NCI-H524 (cell line): Measurements from ENCODE around the gene BCAS3.
A peak's percentile ranks its signal among the peaks of the same experiment; 100 is the strongest.

ENCODE experiments used
- DNase-seq, 2 experiments: peaks; one replicate each; lab custom pipeline; 2025; lab: John Stamatoyannopoulos, UW

The BCAS3 gene

DNA sequence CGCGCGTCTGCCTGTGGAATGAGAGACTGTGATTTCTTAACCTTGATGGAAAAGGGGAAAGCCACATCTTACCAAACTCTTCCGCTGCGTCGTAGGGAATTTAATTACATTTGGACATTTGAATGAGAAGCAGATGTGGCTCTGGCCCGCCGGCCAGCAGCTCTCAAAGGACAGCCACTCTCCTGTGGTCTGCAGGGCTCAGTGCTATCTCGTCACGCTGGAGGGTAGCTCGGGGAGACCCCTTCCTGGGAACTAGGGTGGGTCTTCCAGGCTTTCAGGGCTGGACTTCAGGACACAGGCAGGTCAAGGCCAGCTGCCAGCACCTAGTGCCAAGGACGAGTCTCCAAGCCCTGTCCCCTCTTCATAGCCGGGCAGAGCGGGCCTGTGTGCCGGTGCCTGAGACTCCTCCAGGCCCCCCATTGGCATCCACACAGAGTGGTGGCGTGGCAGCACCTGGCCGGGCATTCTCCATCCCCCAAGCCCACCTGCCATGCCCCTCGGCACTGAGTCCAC, 706.1 kb downstream of the BCAS3 start:
- no peak for DNase-seq

DNA sequence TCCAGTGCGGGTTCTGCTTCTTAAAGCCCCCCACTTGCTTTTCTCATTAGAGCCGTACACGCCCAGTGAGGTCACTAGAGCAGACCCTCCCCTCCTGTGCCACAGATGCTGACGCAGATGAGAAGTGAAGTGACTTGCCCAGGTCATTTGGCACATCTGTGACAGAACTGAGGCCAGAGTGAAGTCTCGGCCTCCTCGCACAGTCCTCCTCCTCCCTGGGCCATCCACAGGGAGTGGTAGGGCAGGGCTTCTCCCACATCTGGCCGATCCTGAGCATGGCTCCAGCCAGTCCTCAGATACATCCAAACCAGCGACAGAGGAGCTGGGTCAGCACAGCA, 706.7 kb downstream of the BCAS3 start:
- DNase-seq, result no peak

DNA sequence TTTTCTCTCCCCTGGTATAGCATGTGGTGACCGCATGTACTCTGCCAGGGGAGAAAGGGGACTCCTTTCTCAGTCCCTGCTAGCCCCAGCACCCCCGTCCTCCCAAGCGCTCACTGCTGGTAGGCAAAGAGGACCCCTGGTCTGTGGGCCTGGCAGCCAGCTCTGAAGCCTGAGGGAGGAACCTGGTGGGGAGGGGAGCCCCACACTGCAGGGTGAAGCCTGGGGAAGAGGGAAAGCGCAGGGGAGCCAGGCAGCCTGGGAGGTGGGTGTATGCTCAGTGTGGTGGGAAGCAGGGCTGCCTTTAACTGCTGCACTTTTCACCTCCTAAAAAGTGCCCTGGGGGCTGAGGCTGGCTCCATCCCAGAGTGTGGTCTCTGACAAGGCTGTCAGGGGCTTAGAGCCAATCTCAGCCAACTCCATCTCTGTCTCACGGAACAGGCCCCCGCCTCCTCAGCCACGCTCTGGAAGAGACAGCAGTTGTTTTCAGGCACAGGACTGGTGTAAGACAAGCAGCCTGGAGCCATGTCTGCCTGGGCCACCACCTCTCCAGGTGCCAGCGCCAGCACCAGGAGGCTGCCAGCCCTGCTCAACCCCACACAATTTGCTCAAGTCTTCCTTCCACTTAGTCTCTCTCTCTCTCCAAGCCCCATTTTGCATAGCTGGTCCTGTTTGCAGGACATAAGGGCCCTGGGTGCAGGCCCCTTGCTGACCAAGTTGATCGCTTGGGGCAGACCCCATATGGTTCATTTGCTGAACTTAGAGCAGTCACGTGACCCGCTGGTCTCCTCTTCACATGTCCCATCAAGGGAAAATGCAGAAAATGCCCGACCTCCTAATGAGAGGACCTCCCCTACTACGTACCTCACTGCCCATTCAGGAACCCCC, 707.3 kb downstream of the BCAS3 start:
- DNase-seq, result no peak

DNA sequence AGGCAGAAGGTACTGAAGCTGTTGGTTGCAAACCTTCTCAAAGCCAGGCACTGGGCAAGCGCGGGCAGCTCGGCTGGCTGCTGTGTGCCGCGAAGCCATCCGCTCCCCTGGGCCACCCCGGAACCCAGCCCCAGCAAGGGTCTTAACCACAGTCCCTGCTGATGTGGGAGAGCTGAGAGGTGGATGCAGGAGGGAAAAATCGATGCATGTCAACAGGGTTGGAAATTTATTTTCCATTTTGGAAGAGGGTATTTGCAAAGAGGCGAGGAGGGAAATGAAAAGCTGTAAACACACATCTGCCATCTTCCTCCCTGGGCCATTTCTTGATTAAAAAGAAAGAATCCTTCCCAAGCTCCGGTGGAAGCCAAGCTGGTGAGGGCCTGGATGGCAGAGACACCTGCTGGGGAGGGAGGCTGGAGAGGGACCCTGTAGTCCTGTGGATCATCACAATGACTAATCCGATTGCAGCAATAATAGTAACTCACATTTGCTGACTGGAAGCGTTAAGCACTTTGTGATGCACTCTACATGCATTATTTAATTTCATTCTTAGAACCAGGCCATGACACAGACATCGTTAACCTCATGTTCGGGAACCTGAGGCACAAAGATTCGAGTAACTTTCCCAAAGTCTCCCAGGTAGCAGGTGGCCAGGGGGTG, 708.1 kb downstream of the BCAS3 start:
- DNase-seq, result no peak

DNA sequence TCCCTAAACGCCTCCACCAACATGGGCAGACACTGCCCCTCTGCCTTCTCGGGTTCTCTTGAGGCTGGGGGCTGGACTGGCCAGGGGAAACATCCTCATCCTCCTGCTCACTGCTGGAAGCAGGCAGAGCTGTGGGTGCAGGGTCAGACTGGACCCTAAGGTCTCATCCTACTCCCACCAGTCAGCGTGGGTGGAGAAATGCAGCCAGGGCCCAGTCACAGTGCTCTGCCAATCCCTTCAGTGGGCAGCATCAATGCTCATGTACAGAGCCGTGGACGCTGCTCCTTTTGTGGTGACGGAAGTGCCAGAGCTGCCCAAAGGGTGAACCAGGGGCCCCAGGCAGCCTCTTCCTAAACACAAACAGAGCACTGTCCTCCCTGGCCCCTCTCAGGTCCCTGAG, 708.6 kb downstream of the BCAS3 start:
- no peak for DNase-seq

DNA sequence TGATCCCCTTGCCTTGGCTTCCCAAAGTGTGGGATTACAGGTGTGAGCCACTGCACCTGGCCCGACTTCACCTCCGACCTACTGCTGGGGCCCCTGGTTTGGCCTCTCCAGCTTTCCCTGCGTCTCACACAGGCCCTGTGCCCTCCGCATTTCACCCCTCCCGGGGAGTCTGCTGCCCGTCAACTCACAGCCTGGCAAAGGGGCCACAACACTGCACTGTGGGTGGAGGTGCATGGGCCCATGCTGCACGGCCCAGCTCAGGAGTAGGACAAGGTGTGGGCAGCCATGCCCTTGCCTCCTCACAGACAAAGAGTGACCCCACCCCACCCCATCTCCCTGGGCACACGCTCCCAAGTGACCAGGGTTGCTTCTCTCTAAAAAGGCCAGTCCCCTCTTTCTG, 709.4 kb downstream of the BCAS3 start:
- DNase-seq, result no peak

DNA sequence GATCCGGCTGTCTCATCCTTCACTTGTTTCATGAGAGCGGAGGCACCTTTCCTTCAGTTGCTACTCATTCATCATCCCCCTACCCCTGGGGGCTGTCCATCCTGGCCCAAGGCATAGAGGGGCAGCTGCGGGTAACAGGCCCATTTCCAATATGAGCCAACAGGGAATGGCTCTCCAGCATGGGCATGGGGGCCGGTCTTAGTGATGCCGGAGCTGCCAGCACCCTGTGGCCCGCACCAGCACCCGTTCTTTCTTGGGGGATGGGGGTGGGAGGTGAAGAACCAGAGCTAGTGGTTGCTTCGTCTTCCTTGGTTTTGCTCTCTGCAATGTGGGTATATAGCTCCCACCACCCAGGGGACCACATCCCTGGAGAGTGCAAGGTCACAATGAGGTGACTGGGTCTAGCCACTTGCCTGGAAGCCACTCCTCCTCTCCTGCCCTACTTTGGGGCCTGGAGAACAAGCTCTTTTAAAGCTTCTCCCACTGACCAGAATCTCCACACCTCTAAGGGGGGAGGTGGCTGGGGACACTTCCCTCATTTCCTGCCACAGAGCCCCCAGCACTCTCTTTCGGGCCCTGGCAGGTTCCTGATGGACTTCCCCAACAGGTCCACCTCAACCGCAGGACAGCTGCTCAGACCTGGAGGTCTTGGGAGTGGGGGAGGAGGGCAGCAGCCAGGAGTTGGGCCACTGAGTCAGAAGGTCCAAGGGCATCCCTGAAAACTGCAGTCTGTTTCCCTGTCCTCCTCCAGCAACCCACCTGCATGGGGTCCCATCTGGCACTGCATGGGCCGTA, 710.1 kb downstream of the BCAS3 start:
- DNase-seq, result no peak

DNA sequence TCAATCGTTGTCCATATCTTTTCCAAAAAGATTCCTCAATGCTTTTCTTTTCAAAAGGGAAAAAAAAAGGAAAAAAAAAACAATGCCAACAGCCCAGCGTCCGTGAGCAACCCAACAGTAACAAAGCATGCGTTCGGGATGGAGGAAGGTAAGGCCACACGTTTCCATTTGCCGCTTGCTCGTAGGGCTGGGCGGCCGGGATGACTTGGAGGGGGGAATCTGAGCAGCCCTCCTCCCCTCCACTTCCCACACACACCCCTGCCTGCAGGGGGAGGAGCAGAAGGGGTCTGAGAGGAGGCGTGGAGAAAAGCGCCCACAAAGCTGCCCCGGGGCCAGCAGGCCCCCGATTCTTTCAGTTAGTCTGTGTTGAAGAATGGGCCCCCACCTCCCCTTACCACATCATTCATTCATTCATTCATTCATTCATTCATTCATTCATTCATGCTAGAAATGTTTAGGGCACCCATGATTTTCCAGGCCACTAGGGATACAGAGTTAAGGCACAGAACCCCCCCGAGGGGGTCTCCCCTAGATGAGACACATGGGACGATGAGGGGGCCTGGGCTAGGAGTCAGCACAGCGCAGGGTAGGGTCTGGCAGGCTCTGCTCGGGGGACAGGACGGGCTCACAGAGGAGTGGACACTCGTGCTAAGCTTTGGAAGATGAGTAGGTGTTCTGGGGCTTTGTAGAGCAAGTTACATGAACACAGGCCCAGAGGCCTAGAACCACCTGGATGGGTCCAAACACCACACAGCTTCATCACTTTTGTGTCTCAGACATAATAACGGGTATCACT, 711.1 kb downstream of the BCAS3 start:
- DNase-seq, result no peak

DNA sequence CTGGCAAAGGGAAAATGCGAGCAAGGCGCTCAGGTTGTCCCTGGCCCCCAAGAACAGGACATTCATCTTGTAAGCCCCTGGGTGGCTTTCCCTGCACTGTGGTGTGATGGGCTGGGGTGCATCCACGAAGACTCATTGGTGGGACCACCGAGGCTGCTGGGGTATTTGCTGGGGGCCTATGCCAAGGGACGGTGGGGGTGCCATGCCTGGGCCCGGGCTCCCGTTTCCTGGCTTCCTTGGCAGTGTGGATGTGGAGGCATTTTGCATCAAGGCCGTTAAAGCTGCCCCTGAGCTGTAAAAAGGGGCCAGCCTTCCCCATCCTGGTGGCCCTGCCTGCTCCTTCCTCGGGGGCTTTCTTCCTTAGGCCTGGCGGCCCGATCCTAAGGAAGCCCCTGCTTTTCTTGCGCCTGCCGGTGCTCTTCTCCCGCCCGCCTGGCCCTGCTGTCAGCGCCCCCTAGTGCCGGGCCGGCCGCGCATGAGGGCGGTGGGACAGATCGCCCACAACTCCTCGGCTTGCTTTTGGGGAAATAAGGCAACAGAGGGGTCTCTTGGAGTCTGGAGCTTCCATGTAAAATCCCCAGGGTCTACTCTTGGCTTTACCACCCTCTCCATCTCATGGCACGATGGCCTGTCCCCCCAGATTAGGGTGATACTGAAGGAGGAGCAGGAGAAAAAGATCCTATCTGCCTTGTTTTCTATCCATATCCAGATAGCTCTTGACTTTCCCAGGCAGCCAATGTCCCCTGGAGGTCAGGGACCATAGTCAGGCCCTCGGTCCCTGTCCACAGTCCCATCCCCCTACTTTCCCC, 712.2 kb downstream of the BCAS3 start:
- peak in 1 of 2 experiments; percentile 56 for DNase-seq

DNA sequence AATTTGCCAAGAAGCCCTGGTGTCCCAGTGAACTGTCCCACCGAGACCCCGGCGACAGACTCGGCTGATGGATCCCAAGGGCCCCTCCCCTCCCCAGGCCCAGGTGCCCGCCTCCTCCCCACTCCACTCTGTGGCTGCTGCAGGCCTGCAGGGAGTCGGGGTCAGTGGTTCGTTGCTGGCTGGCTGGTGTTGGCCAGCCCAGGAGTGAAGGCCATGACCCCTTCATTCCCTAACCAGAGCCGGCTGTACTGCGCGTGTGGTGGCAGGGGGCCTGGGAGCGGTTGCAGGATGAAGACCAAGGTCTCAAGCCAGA, 712.8 kb downstream of the BCAS3 start:
- no peak for DNase-seq

DNA sequence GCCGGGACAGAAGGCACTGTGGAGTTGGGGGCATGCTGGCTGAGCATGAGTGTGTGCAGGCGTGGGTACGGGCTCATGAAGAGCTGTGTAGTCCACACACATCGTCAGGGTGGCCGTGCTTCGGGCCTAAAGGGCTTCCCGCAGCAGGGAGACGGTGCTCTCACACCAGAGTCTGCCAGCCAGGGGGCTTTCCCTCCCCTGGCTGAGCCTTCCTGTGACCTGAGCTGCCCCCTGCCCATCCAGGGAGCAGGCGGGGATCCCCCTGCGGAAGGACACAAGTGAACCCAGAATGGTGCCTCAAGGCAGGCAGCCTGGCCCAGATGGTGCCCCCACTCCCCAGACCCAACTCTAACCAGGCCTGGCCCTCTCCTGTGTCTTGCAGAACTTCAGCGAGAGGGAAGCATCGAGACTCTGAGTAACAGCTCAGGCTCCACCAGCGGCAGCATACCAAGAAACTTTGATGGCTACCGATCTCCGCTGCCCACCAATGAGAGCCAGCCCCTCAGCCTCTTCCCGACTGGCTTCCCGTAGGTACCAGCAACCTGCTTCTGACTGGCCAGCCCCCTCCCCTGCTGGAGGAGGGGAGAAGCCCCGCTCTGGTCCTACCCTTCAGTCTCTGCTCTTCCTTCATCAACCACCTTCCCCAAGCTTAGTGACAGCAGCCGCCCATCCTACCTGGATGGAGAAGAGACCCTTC, 714.1 kb downstream of the BCAS3 start:
- DNase-seq, result no peak

DNA sequence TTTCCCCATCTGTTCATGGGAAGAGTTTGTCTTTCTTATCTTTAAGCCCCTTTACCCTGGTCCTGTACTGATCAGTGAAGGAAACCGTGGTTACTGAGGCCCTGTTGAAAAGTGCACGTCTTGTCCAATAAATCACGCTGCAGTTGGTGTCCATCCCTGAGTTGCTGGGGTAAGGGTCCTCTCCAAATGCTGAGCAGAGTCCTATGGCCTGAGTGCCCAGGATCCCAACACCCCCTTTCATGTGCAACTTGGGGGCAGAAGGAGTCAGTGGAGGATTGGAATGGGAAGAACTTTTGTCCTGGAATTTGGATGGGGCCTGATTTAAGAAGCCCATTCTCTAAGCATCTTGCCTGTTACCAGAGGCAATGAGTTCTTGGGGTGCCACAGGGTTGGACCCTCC, 715.0 kb downstream of the BCAS3 start:
- no peak for DNase-seq

DNA sequence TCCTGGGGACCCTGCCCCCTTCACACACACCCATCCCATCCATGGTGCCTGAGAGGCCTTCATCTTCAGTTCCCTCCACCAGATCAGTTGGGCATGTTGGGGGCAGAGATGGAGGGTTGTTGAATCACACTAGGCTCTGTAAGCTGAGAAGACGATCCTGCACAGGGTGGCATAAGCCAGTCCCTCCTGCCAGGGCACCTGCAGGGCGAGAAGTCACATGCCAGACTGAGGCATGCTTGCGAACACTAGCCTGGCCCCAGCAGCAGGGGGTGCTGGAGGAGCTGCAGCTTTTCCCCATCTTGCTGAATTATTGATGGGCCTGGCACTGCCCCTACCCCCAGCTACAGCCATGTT, 715.9 kb downstream of the BCAS3 start:
- peak in 1 of 2 experiments; percentile 36 for DNase-seq

DNA sequence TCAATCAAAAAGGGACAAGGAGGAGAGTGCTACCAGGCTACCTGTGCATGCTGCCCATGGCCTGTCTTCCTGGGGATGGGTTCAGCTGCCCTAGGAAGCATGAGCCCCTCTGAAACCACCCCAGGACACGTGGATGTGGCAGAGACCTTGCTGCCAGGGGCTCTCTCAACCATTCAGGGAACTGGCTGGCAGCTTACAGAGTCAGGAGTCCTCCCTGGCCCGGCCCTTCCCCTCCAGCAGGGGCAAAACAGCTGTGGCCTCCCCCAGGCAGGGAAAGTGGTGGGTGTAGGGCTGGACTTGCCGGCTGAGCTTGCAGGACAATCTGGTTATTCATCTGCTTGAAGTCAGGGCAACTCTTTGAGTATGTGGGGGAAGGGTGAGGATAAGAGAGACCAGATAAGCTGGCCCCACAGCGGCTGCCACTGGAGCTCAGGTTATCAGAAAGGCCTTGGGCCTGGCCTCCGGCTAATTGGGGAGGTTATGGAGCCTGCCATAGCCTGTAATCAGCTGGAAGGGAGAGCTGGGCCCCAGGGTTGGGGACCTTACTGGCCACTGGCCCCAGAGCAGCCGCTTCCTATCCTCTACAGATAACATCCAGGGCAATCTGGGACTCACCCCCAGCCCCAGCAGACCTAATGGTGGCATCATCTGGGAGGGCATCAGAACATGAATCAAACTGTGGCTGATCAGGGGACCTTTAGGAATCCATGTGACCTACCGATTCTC, 716.4 kb downstream of the BCAS3 start:
- peak; percentile 82 to 90 for DNase-seq

DNA sequence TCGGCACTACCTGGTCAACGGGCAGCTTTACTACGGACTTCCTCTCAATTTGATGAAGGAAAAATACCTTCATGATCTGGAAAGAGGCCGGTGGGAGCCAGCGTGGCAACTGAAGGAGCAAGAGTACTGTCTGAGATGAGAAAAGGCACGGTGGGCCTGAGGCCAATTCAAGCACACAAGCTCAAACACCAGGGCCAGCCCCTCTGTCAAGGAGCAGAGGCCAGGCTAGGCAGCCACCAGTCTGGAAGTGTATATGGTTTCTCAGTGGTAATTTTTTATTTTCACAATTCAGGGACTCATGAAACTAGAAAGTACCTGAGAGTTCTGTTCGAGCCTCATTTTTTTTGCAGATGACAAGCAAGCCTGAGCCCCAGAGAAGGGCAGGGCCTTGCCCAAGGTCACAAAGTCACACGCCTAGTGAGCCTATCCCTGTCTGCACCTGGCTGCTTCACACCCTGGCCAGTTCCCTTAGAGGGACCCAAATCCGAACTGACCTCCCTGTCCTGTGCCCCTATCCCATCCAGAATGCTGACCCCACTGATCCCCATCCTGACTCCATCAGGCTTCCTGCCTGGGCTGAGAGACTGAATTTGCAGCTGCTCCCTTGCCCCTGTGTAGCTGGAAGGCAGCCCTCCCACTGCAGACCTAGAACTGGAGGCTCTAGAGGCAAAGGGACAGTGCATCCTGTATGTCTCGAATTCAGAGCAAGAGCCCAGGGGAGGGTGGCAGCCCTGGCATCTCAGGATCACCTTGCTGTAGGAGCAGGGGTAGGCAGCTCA, 717.2 kb downstream of the BCAS3 start:
- DNase-seq, result no peak

DNA sequence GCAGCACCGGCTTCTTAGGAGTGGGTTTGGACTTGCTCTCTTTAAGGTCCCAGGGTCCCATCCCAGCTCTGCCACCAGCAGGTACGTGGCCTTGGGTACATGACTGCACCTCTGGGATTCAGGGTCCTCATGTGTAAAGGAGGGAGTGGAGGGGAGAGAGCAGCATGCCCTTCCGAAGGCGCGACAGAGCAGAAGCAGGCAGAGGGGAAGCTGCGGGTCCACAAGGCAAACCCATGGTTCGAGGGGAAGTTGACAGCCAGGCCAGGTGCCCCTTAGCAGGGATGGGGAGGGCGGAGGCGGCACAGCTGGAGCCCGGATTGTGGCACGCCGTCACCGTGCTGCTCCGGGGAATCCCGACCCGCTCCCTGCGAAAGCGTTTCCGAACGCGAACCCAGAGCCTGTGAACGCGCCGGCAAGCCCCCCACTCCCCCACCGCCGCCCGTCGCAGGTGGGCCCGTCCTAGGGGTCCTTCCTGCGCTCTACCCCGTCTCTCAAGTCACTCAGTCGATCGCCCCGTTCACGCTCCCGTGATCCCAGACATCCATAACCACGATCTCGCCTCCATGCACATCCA, 717.8 kb downstream of the BCAS3 start:
- DNase-seq, result no peak

DNA sequence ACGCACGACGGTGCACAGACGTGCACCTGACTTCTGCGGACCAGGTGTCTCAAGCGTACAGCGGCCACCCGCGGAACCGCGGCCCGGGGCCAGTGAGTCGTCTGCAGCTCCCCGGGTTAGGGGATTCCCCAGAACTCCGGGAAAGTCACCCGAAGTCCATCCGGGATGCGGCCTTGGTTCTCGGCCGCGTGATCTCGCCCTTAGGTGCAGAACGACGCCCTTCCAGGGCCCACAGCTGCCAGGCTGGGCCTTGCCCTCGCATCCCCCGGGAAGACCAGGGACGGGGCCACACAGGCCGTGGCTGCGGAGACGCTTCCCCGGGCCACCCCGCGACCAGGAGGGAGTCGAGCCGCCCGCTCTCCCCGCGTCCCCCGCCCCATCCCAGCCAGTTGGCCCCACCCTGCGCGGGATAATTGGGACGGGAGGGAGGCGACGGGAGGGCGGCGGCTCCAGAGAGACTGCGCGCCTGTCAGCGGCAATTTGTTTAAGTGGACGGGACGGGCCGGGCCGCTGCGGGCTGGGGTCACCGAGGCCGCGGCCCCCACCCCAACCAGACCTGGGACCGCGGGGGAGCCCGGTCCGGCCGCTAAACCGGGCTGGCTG, 718.4 kb downstream of the BCAS3 start:
- DNase-seq, result no peak

DNA sequence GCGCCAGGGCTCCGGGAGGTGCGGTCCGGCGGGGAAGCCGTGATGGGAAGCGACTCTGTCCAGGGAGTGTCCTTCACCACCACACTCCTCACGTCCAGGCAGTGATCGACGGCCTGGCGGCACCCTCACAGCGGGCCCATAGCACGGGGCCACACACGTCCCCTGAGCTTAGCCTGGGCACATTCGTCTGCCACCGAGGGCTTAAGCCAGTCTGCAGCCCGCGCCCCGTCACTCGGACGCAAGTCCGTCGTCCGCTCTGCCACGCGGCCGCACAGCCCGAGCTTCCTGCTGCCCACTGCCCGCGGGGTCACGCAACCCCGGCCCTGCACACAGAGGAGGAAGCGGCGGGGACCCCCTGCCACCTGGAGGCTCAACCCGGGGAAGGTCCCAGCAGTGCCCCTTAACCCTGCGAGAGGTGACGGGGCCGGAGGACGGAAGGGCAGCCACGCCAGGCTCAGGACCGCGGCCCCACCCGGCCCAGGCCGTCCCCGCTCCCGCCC, 719.0 kb downstream of the BCAS3 start:
- no peak for DNase-seq
